GM12875 (cell line): ENCODE results near the gene APRT.

Source experiments
- H3K4me3 ChIP-seq: one replicate; pipeline ENCODE4 v1.5.1; 2011; ENCODE audit warnings: low read depth, low read length, control low read depth
- TF ChIP-seq, protein P1 (sequence below): IDR thresholded peaks from 2 replicates; pipeline ENCODE4 v1.5.1; 2011; ENCODE audit warnings: low read depth, mild to moderate bottlenecking, control low read depth, inconsistent platforms, low read length, moderate library complexity, borderline replicate concordance; ENCODE audit not compliant: insufficient read depth

APRT gene

GRCh38 chr16:88768071-88768783 is 43.5 kb downstream of the APRT start:
- TF ChIP-seq, protein P1, sequence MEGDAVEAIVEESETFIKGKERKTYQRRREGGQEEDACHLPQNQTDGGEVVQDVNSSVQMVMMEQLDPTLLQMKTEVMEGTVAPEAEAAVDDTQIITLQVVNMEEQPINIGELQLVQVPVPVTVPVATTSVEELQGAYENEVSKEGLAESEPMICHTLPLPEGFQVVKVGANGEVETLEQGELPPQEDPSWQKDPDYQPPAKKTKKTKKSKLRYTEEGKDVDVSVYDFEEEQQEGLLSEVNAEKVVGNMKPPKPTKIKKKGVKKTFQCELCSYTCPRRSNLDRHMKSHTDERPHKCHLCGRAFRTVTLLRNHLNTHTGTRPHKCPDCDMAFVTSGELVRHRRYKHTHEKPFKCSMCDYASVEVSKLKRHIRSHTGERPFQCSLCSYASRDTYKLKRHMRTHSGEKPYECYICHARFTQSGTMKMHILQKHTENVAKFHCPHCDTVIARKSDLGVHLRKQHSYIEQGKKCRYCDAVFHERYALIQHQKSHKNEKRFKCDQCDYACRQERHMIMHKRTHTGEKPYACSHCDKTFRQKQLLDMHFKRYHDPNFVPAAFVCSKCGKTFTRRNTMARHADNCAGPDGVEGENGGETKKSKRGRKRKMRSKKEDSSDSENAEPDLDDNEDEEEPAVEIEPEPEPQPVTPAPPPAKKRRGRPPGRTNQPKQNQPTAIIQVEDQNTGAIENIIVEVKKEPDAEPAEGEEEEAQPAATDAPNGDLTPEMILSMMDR = no peak
- H3K4me3 ChIP-seq = no peak overlapping the region

DNA sequence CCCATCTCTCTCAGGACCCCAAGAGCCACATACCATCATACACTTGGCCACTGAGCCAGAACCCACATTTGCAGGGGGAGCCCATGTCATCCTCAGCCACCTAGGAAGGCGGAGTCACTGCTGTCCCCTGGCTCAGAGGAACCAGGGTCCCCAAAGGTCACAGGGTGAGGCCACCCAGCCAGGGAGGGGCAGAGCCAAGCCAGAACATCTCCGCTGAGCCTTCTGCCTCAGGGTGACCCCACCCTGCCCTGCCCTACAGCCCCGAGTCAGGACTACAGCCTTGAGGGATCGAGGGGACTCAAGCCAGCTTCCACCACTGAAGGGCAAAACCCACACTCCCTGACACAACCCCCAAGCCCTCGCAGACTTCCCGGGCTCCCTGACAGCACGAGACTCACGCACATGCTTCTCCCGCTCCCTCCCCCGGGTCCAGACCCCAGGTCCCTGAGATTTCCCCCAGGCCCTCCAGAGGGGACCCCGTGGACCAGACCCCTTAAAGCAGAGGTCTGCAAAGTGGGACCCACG is 44.1 kb downstream of the APRT start:
- TF ChIP-seq, protein P1 = no peak
- no peak overlapping the region for H3K4me3 ChIP-seq

DNA sequence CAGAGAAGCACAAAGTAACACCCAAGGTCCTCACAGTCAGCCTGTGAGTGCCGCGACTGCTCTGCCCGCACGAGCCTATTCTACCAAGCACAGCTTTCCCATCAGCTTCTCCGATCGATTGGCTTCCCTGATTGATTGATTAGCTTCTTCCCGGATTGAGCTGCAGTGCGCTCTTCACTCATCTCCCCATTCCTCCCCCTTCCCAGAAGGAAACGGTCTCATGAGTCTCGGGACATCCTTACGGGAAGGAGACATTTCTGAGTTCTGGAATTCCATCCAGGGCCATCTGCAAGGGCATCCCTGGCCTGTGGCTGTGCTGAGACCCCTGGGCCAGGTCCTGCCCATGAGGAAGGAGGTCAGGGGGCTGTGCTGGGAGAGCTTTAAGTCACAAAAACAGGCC is 44.8 kb downstream of the APRT start:
- H3K4me3 ChIP-seq = no peak overlapping the region
- TF ChIP-seq, protein P1 = no peak

DNA sequence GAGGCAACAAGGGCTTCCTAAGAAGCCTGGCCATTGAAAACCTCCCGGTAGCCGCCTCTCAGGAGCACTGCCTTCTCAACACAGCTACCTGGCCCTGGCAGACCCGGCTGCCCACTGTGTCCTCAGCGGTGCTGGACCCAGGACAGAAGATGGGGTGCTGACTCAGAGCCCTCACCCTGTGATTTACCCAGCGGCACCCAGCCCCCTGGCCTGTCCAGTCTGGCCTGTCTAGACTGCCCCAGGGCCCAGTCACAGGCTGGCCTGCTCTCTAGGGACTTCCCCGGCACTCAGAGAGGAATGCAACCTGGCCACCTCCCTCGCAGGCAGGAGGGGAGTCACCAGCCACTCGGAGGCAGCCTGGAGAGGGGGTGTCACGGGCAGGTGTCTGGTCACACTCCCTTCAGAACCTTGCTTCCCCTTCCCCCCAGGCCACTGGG is 46.8 kb downstream of the APRT start:
- no peak overlapping the region for H3K4me3 ChIP-seq
- TF ChIP-seq, protein P1 = no peak

GRCh38 chr16:88764080-88764479 is 47.6 kb downstream of the APRT start:
- no peak overlapping the region for H3K4me3 ChIP-seq
- TF ChIP-seq, protein P1 = no peak

DNA sequence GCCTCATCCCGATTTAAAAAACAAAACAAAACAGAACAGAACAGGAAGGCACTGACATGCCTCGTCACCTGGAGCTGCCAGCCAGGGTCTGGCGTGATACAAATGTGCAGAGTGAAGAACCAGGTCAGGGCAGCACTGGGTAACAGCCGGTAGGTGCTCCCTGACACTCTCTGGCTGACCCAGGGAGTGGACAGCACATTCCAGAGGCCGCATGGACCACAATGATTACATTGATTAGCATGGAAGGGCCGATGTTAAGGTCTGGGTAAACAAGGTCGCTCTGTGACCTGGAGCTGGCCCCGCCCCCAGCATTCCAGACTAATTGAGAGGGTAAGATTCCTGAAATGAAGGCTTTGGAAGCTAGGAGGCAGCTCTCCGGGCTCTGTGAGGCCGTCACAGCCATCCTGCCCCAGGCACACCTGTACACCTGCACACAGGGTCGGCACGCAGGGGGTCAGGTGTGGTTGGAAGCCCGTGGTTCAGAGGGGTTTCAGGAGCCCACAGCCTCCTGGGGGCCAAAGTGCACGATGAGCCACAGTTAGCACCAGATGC is 48.1 kb downstream of the APRT start:
- TF ChIP-seq, protein P1 = no peak
- no peak overlapping the region for H3K4me3 ChIP-seq

GRCh38 chr16:88762941-88763340 is 48.8 kb downstream of the APRT start:
- no peak overlapping the region for H3K4me3 ChIP-seq
- TF ChIP-seq, protein P1 = no peak
